Calu3 (cell line): ENCODE measurements around the gene MFSD12. TPM values are rescaled to one million over a fixed set of nuclear protein-coding genes. Genes with fewer than 3 reads are reported as not detected.
A peak's percentile ranks its signal among the peaks of the same experiment; 100 is the strongest.

Source experiments
- Bru-seq: library from RNA; stranded (reverse); fragments of 400-500 nt; gene quantifications from one replicate; lab custom pipeline; 2021; lab: Mats Ljungman, UMichigan
- BruChase-seq, 2 experiments: library from RNA; stranded (reverse); fragments of 400-500 nt; gene quantifications; one replicate each; lab custom pipeline; 2021; lab: Mats Ljungman, UMichigan
- BruUV-seq: library from RNA; stranded (reverse); fragments of 400-500 nt; replicated peaks from 2 replicates; lab custom pipeline; 2021; lab: Mats Ljungman, UMichigan
- CTCF ChIA-PET: fragments of 300-600 bp; sonication (Branson Sonifier 250); formaldehyde crosslinking; loops from one replicate; lab custom pipeline; 2022; ENCODE audit warnings: antibody characterized with exemption; lab: Charles Lee
- DNase-seq: peaks from one replicate; pipeline ENCODE4 v3.0.0; 2022
- H3K27ac Mint-ChIP-seq: one replicate; pipeline ENCODE4 v1.8.0; 2022; ENCODE audit warnings: mixed read lengths; ENCODE audit not compliant: unreplicated experiment
- H3K27me3 Mint-ChIP-seq: one replicate; pipeline ENCODE4 v1.8.0; 2022; ENCODE audit warnings: mixed read lengths; ENCODE audit not compliant: unreplicated experiment
- H3K36me3 Mint-ChIP-seq: one replicate; pipeline ENCODE4 v1.8.0; 2022; ENCODE audit warnings: mild to moderate bottlenecking, moderate library complexity, mixed read lengths; ENCODE audit not compliant: insufficient read depth, unreplicated experiment
- H3K4me1 Mint-ChIP-seq: one replicate; pipeline ENCODE4 v1.8.0; 2022; ENCODE audit warnings: mild to moderate bottlenecking, low read depth, mixed read lengths; ENCODE audit not compliant: unreplicated experiment
- H3K4me3 Mint-ChIP-seq: one replicate; pipeline ENCODE4 v1.8.0; 2022; ENCODE audit warnings: mild to moderate bottlenecking, low read depth, moderate library complexity, mixed read lengths; ENCODE audit not compliant: unreplicated experiment
- H3K9me3 Mint-ChIP-seq: one replicate; pipeline ENCODE4 v1.8.0; 2022; ENCODE audit warnings: low read depth, mixed read lengths; ENCODE audit not compliant: unreplicated experiment
- intact Hi-C: fragments of 100-400 bp; cut with micrococcal nuclease; formaldehyde crosslinking; loops from one replicate; pipeline ENCODE4 v1.10.0; 2022; ENCODE audit not compliant: unreplicated experiment
- long read RNA-seq: library from polyadenylated mRNA; stranded (forward); transcript quantifications from one replicate; pipeline ENCODE4 v2.0.0, GENCODE V29; 2022
- total RNA-seq: library from RNA; stranded (reverse); gene quantifications from 2 replicates; pipeline ENCODE4 v1.2.3, GENCODE V29; 2022
- TF ChIP-seq, protein P1 (sequence below): fragments of 200-600 bp; IDR thresholded peaks from one replicate; pipeline ENCODE4 v1.8.0; 2022; ENCODE audit warnings: antibody characterized with exemption; ENCODE audit not compliant: unreplicated experiment

Gene MFSD12
- total RNA-seq = 95.2 and 105 TPM in 2 replicates
- Bru-seq, nascent RNA = percentile 52 among the genes with signal in this experiment
- percentile 74 among the genes with signal in this experiment for BruChase-seq, experiment 1, labeled RNA remaining after a 6-hour chase
- percentile 70 among the genes with signal in this experiment for BruChase-seq, experiment 2, labeled RNA remaining after a 2-hour chase
- long read RNA-seq, transcript MFSD12-201 (10 exons, 2,124 nt) = major isoform, 23 of 49 reads
- long read RNA-seq, transcript MFSD12-204 (1 exons, 1,769 nt) = minor isoform, 9 of 49 reads
- long read RNA-seq, partial matches to known transcripts = 5 of 49 reads
- long read RNA-seq, other reads (novel, unspliced or antisense) = 12 of 49 reads

DNA sequence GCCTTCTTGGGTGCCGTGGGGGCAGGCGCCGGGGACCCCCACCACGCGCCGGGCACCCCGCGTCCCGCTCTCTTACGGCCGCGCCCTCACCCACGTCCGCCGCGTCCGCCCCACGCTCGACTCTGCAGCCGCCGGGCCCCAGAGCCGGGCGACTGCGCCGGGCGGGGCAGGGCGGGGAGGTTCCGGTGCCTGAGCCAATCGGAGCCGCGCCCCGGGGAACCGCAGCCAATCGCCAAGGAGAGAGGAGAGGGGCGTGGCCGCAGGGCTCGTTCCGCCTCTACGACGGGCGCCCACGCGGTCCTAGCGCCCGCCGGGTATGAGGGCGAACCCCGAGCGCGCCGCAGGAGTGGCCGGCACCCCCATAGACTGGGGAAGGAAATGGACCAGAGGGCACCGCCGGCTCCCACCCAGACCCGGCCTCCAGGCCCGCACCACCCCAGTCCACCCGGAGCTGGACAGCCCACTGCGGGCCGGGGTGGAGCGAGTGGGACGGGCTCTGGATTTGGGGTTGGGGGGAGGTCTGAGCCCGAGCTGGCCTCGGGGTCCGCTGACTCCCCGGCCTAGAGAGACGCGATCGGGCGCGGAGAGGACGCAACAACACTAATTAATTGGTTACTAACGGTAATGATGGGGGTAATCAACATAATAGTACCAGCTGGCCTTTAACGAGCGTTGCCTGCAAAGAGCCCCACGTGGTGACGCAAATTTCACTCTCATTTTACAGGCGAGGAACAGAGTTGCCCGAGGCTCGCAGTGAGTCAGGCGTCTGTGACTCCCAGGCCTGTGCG, at the start of gene MFSD12:
MFSD12 (minus strand) TSS at position 126 of the 788 bp plus-strand sequence. CDS start 183 bp downstream, outside the sequence.
- no peaks in the 10 kb centered on the region for H3K27me3 Mint-ChIP-seq
- H3K4me1 Mint-ChIP-seq = peaks cover 10% of the 10 kb centered on the region
- peak within 1 kb of the TSS; percentile 96 for H3K27ac Mint-ChIP-seq
- DNase-seq = peak; percentile 92
- TSS peak; percentile 79 for BruUV-seq
- intact Hi-C loops = no loop called here
- TF ChIP-seq, protein P1, sequence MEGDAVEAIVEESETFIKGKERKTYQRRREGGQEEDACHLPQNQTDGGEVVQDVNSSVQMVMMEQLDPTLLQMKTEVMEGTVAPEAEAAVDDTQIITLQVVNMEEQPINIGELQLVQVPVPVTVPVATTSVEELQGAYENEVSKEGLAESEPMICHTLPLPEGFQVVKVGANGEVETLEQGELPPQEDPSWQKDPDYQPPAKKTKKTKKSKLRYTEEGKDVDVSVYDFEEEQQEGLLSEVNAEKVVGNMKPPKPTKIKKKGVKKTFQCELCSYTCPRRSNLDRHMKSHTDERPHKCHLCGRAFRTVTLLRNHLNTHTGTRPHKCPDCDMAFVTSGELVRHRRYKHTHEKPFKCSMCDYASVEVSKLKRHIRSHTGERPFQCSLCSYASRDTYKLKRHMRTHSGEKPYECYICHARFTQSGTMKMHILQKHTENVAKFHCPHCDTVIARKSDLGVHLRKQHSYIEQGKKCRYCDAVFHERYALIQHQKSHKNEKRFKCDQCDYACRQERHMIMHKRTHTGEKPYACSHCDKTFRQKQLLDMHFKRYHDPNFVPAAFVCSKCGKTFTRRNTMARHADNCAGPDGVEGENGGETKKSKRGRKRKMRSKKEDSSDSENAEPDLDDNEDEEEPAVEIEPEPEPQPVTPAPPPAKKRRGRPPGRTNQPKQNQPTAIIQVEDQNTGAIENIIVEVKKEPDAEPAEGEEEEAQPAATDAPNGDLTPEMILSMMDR = no peak
- peaks cover 24% of the 10 kb centered on the region for H3K36me3 Mint-ChIP-seq
- H3K9me3 Mint-ChIP-seq = no peaks in the 10 kb centered on the region
- CTCF ChIA-PET = interaction anchor here (0.7 to 1.6 kb wide), 2 partner anchors 12 to 30 kb away, joined by 3 read pairs; no protein-coding TSS in a partner anchor
- peak within 1 kb of the TSS; percentile 96 for H3K4me3 Mint-ChIP-seq

- Mint-ChIP-seq H3K4me1 (peaks cover 11% of the 10 kb centered on the region), H3K4me3 (no peak within 1 kb of the TSS), H3K36me3 (peaks cover 19% of the 10 kb centered on the region), H3K27me3 (no peaks in the 10 kb centered on the region), H3K27ac (peak within 1 kb of the TSS; percentile 37), H3K9me3 (no peaks in the 10 kb centered on the region)
- peak; percentile 54 for DNase-seq
- intact Hi-C loops = no loop called here
- TF ChIP-seq, protein P1 = no peak
- no TSS peak for BruUV-seq
- CTCF ChIA-PET = no interaction called here
These were observed 49.4 kb upstream of the MFSD12 start, which contains the start of gene TBXA2R for GRCh38 chr19:3606690-3607289. TBXA2R (minus strand) TSS chr19:3606875; CDS start chr19:3600634, 6,241 bp downstream.

- H3K27ac Mint-ChIP-seq = no peak overlapping the region
- BruUV-seq = no TSS peak
- H3K4me3 Mint-ChIP-seq = no peak overlapping the region
- DNase-seq = peak; percentile 64
- intact Hi-C loops = no loop called here
- CTCF ChIA-PET = no interaction called here
- TF ChIP-seq, protein P1 = no peak
- H3K27me3 Mint-ChIP-seq = no peaks in the 10 kb centered on the region
- H3K36me3 Mint-ChIP-seq = peaks cover 19% of the 10 kb centered on the region
- peaks cover 11% of the 10 kb centered on the region for H3K4me1 Mint-ChIP-seq
- no peaks in the 10 kb centered on the region for H3K9me3 Mint-ChIP-seq
These were observed 48.8 kb upstream of the MFSD12 start for GRCh38 chr19:3606174-3606689.

- peaks cover 11% of the 10 kb centered on the region for H3K4me1 Mint-ChIP-seq
- TF ChIP-seq, protein P1 = no peak
- H3K27me3 Mint-ChIP-seq = no peaks in the 10 kb centered on the region
- no peak for DNase-seq
- H3K9me3 Mint-ChIP-seq = no peaks in the 10 kb centered on the region
- BruUV-seq = no TSS peak
- intact Hi-C loops = no loop called here
- CTCF ChIA-PET = no interaction called here
- H3K4me3 Mint-ChIP-seq = no peak overlapping the region
- H3K27ac Mint-ChIP-seq = no peak overlapping the region
- H3K36me3 Mint-ChIP-seq = peaks cover 18% of the 10 kb centered on the region
These were observed 48.4 kb upstream of the MFSD12 start for GRCh38 chr19:3605770-3606169.
